ENCODE results near the gene GLYR1. TPM values are rescaled to one million over a fixed set of nuclear protein-coding genes. Genes with fewer than 3 reads are reported as not detected.

Gene GLYR1
- total and polyA plus RNA-seq, 9 of the 15 experiments (the other 6 are each of a cell fraction or from before 2014, with no cell fraction given) = 6.7 to 99.2 (median 60.2) TPM

DNA sequence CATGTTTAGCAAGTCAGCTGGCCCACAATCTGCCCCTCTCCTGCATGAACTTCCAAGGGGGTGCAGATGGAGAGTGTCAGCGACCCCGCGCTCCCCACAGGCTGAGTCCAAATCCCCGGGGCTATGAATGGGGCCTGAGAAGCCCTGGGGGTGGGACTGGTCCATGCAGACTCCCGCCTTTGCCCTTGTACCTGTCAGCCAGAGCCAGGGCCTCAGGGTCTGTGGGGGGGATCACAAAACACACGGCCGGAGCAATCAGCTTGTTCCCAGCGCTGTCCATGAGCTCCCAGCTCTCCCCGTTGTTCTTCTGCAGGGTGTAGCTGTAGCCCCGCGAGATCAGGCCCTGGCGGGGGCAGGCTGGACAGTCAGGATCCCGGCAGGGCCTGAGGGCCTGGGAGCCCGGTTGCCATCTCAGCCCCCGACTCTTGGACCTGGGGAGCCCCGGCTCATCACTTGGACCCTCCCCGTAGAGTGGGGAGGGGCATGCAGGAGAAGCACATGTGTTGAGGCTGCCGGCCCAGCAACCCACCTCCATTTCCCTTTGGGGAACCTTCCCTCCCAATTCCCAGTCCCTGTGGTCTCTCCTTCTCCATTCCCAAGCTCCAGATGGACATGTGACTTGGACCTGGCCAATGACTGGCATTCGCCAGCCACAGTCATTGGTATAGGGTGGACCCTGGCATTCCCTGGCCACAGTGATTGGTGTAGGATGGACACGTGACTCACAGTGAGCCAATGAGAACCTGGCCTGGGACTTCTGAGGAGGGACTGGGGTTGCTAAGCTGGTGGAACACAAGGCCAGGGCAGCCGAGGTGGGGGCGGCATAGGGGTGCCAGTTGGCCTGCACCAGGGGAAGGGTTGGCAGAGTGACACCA is 47.4 kb upstream of the GLYR1 start (continued):
- no peak for TF ChIP-seq CEBPB (tag; IDR thresholded peaks at IDR 0.05)

DNA sequence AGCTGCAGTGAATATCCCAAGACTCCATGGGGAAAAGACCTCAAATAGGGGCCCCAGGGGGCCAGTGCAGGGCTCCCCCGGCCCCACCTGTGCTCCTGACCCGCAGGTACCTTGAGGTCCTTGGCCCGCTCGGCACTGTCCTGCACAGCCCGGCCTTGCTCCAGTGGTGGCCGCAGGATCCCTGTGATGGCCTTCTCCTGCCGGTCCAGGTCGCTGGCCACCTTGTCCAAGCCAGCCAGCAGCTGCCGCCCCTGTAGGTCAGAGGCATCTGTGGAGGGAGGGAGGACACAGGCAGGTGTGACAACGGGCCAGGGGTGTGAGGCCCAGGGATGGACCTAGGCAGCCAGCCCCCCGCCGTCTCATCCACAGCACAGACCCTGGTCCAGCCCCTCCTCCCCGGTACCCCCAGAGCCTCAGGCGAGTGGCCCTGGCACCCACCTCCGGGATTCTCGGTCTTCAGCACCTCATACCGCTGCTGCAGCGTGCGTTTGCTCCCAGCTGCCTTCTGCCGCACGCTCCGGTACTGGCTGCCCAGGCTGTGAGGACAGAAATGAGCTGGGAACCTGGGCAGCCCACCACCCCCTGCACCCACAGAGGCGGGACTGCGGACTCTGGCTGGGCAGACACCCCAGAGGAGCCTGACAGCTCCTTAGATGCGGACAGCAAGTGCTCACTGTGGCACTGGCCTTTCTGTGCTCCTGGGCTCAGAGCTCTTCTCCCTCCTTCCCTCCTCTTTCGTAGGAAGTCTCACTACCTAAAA is 46.2 kb upstream of the GLYR1 start:
- CTCF ChIA-PET (ENCODE audit: low intra/inter-chr PET ratio) = no interaction called here
- FAIRE-seq = no peak
- no peak for DNase-seq (ENCODE audit: extremely low read depth in 1 of 4, low spot score in 3 of 4)
- no peaks in the 10 kb centered on the region for H3K9me1 ChIP-seq (ENCODE audit: control insufficient read depth, insufficient read depth, low read length)
- H3K4me1 ChIP-seq (replicated peaks in 1 of 2; ENCODE audit: control insufficient read depth in 2 of 2, insufficient read depth in 2 of 2, low read length in 2 of 2) = peaks cover 0 to 45% of the 10 kb centered on the region in 2 experiments; a peak in 2 of 5 replicates
- no peak overlapping the region for H3K4me2 ChIP-seq (ENCODE audit: insufficient read depth, low read length)
- no TSS peak for BruUV-seq (replicated peaks)
- POLR2A ChIA-PET = interaction anchor here (0.7 to 1.8 kb wide), 5 partner anchors 11 to 191 kb away, joined by 3 to 5 read pairs (median 3); no protein-coding TSS in a partner anchor
- intact Hi-C loops (cut with micrococcal nuclease) = no loop called here
- peak overlapping the region in 1 of 2 experiments; percentile 21; a peak in 2 of 4 replicates for H3K9ac ChIP-seq (ENCODE audit: insufficient read depth in 1 of 2, low read depth in 2 of 2, low read length in 2 of 2)
- H3K27ac ChIP-seq (ENCODE audit: extremely low read depth, low read depth, low read length) = no peak overlapping the region
- peaks cover 6 to 25% of the 10 kb centered on the region in 2 experiments; a peak in 3 of 5 replicates for H3K27me3 ChIP-seq (ENCODE audit: control insufficient read depth in 2 of 2, insufficient read depth in 2 of 2, low read length in 2 of 2)
- no peak overlapping the region for H2AFZ ChIP-seq (ENCODE audit: low read depth, low read length)
- no peak overlapping the region for H3K4me3 ChIP-seq
- H3K79me2 ChIP-seq (ENCODE audit: control insufficient read depth, insufficient read depth, low read length) = no peaks in the 10 kb centered on the region
- no peaks in the 10 kb centered on the region; the same call in 1 of the 2 replicates for H3K9me3 ChIP-seq (replicated peaks; ENCODE audit: control insufficient read depth, insufficient read depth, low read depth, low read length)
- in situ Hi-C loops (cut with MboI) = no loop called here
- no peak for ATAC-seq
- no peaks in the 10 kb centered on the region for H3K36me3 ChIP-seq (ENCODE audit: control insufficient read depth, insufficient read depth, low read length)
- 48% methylated on average over 20 of the region's 26 CpGs for WGBS (ENCODE audit: insufficient coverage, low coverage, missing lambda C conversion rate)
- peaks cover 12% of the 10 kb centered on the region for H4K20me1 ChIP-seq (replicated peaks; ENCODE audit: control insufficient read depth, insufficient read depth, low read length)
- TF ChIP-seq MYBL2 (IDR thresholded peaks at IDR 0.05; ENCODE audit: low read depth) (no peak), MYBL2 (CRISPR knock-in tag; IDR thresholded peaks at IDR 0.05; ENCODE audit: borderline replicate concordance) (no peak), RNF2 (IDR thresholded peaks at IDR 0.05) (no peak), MECOM (CRISPR knock-in tag; IDR thresholded peaks at IDR 0.05) (no peak)
- TF ChIP-seq, protein P1, sequence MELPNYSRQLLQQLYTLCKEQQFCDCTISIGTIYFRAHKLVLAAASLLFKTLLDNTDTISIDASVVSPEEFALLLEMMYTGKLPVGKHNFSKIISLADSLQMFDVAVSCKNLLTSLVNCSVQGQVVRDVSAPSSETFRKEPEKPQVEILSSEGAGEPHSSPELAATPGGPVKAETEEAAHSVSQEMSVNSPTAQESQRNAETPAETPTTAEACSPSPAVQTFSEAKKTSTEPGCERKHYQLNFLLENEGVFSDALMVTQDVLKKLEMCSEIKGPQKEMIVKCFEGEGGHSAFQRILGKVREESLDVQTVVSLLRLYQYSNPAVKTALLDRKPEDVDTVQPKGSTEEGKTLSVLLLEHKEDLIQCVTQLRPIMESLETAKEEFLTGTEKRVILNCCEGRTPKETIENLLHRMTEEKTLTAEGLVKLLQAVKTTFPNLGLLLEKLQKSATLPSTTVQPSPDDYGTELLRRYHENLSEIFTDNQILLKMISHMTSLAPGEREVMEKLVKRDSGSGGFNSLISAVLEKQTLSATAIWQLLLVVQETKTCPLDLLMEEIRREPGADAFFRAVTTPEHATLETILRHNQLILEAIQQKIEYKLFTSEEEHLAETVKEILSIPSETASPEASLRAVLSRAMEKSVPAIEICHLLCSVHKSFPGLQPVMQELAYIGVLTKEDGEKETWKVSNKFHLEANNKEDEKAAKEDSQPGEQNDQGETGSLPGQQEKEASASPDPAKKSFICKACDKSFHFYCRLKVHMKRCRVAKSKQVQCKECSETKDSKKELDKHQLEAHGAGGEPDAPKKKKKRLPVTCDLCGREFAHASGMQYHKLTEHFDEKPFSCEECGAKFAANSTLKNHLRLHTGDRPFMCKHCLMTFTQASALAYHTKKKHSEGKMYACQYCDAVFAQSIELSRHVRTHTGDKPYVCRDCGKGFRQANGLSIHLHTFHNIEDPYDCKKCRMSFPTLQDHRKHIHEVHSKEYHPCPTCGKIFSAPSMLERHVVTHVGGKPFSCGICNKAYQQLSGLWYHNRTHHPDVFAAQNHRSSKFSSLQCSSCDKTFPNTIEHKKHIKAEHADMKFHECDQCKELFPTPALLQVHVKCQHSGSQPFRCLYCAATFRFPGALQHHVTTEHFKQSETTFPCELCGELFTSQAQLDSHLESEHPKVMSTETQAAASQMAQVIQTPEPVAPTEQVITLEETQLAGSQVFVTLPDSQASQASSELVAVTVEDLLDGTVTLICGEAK (IDR thresholded peaks at IDR 0.05) = no peak
- TF ChIP-seq, protein P1 (CRISPR knock-in tag; IDR thresholded peaks at IDR 0.05) = no peak
- TF ChIP-seq, protein P2, sequence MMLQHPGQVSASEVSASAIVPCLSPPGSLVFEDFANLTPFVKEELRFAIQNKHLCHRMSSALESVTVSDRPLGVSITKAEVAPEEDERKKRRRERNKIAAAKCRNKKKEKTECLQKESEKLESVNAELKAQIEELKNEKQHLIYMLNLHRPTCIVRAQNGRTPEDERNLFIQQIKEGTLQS (IDR thresholded peaks at IDR 0.05) = no peak
- TF ChIP-seq, protein P2 (CRISPR knock-in tag; conservative IDR thresholded peaks at IDR 0.05) = no peak

All from K562 (cell line).